Loucy (cell line): ENCODE measurements around the gene CDH26.

ENCODE experiments used
- EZH2phosphoT487 ChIP-seq: fragments of 200-600 bp; IDR thresholded peaks from 2 replicates; pipeline ENCODE4 v1.6.1; 2018; ENCODE audit warnings: antibody characterized with exemption, mild to moderate bottlenecking, moderate library complexity, borderline replicate concordance
- TF ChIP-seq, protein P1 (sequence below): fragments of 200-600 bp; sonication (generic); conservative IDR thresholded peaks from 2 replicates; pipeline ENCODE4 v1.5.1; 2014; ENCODE audit warnings: mild to moderate bottlenecking, antibody characterized with exemption, low read length

DNA sequence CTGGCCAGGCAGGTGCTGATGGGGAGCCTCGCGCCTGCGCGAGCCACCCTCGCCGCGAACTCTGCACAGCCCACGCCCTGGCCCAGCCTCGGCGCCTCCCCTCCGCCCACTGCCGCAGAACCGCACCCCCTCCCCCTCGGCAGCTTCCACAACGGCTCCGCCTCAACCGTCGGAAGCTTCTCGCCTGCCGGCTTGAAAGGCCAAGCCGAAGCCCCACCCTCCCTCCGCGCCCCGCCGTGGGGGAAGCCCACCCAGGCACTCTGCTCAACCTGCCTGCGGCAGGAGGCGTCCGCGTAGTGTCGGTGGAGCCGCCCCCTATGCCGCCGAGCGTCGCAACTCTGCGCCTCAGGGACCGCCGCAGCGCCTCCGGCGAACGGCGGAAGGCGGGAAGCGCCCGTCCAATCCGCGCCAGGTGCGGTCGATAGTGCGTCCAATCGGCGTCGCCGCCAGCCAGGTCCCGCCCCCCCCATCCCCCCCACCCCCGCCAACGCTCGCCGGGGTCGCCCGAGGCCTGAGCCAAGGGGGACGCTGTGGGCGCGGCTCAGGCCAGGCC lies 24.9 kb upstream of the CDH26 start, which contains the start of gene SYCP2:
- TF ChIP-seq, protein P1, sequence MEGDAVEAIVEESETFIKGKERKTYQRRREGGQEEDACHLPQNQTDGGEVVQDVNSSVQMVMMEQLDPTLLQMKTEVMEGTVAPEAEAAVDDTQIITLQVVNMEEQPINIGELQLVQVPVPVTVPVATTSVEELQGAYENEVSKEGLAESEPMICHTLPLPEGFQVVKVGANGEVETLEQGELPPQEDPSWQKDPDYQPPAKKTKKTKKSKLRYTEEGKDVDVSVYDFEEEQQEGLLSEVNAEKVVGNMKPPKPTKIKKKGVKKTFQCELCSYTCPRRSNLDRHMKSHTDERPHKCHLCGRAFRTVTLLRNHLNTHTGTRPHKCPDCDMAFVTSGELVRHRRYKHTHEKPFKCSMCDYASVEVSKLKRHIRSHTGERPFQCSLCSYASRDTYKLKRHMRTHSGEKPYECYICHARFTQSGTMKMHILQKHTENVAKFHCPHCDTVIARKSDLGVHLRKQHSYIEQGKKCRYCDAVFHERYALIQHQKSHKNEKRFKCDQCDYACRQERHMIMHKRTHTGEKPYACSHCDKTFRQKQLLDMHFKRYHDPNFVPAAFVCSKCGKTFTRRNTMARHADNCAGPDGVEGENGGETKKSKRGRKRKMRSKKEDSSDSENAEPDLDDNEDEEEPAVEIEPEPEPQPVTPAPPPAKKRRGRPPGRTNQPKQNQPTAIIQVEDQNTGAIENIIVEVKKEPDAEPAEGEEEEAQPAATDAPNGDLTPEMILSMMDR: no peak
- no peak for TF ChIP-seq EZH2phosphoT487
